ENCODE data around the gene IL7R. TPM values are rescaled to one million over a fixed set of nuclear protein-coding genes. Genes with fewer than 3 reads are reported as not detected.

IL7R gene
- total and polyA plus RNA-seq, 2 of the 4 experiments (the other 2 are of a cell fraction): 40.7 to 71.7 TPM

DNA sequence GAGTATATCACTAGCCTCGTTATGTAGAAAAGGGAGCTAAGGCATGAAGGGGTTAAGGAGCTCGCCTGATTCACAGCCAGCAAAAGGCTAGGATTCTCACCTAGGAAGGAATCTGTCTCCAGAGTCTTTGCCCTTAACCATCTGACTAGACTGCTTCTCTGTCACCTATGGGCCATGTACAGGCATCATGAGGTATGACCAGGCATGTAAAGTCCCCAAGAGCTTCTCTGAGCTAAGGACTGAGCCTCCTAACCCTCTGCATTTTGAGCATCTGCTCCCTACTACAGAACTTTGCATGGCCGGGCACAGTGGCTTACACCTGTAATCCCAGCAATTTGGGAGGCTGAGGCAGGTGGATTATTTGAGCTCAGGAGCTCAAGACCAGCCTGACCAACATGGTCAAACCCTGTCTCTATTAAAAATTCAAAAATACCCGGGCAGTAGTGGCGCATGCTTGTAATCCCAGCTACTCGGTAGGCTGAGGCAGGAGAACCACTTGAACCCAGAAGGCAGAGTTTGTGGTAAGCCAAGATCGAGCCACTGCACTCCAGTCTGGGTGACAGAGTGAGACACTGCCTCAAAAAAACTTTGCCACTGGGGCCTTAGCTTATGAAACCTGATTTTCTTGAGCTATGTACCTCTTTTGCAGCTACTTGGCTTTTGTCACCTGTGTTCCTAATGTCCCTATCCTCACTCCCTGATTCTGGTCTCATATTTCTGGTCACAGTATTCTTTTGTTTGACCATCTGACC, 33.2 kb upstream of the IL7R start:
- Histone ChIP-seq H4K8ac (ENCODE audit: low read depth in 2 of 2, low read length in 2 of 2) (no peak overlapping the region), H3K9me3 (ENCODE audit: control insufficient read depth, insufficient read depth, low read length) (no peaks in the 10 kb centered on the region), H2AK9ac (replicated peaks; ENCODE audit: low read depth, low read length, poor library complexity) (no peak overlapping the region), H3K27me3 (ENCODE audit: control insufficient read depth, insufficient read depth, low read length) (peaks cover 5% of the 10 kb centered on the region), H4K91ac (ENCODE audit: insufficient read depth, low read depth, low read length) (no peak overlapping the region), H3K36me3 (ENCODE audit: control insufficient read depth, insufficient read depth, low read length) (no peaks in the 10 kb centered on the region), H2AK5ac (ENCODE audit: low read depth, low read length) (no peak overlapping the region), H3K4me3 (ENCODE audit: insufficient read depth, low read depth, low read length) (no peak overlapping the region), H2BK20ac (ENCODE audit: low read depth, low read length) (no peak overlapping the region), H2AFZ (replicated peaks; ENCODE audit: low read length, poor library complexity) (no peak overlapping the region), H3K18ac (ENCODE audit: low read depth, low read length) (no peak overlapping the region), H3K27ac (ENCODE audit: insufficient read depth, low read length) (no peak overlapping the region), H3K4me1 (ENCODE audit: control insufficient read depth, insufficient read depth, low read length) (no peaks in the 10 kb centered on the region), H2BK15ac (ENCODE audit: low read depth, low read length) (no peak overlapping the region), H3K79me1 (ENCODE audit: low read depth in 1 of 2, low read length in 2 of 2) (no peaks in the 10 kb centered on the region), H3K9me1 (ENCODE audit: insufficient read depth, low read length) (no peaks in the 10 kb centered on the region), H3K23ac (ENCODE audit: low read depth, low read length) (no peak overlapping the region), H4K20me1 (ENCODE audit: insufficient read depth, low read length) (no peaks in the 10 kb centered on the region), H2BK120ac (ENCODE audit: low read depth, low read length) (no peak overlapping the region), H3K56ac (ENCODE audit: extremely low read depth, insufficient read depth, low read length) (no peak overlapping the region), H3K14ac (replicated peaks; ENCODE audit: low read depth, low read length) (no peak overlapping the region), H4K5ac (ENCODE audit: low read depth, low read length) (no peak overlapping the region), H3K4ac (ENCODE audit: low read depth, low read length) (no peak overlapping the region), H3K9ac (ENCODE audit: low read depth, low read length) (no peak overlapping the region), H3K4me2 (ENCODE audit: low read depth, low read length) (no peak overlapping the region), H2BK5ac (ENCODE audit: low read depth, low read length, poor library complexity, severe bottlenecking) (no peak overlapping the region)
- in situ Hi-C loops (cut with MboI; ENCODE audit: low sequenced_read_pairs): no loop called here
- ChIA-PET CTCF (interaction anchor here (1.0 kb wide), 1 partner anchor 19 kb away, joined by 3 read pairs; no protein-coding TSS in a partner anchor), POLR2A (ENCODE audit: unreplicated experiment) (no interaction called here)
- intact Hi-C loops (cut with micrococcal nuclease): no loop called here
- no TSS peak for BruUV-seq (replicated peaks)
- no peak for DNase-seq
- dilution Hi-C loops (cut with HindIII; ENCODE audit: low sequenced_read_pairs, unreplicated experiment): no loop called here
- TF ChIP-seq FOS (IDR thresholded peaks at IDR 0.05; ENCODE audit: low read depth, low read length) (no peak), MAFK (IDR thresholded peaks at IDR 0.05; ENCODE audit: low read depth, low read length) (no peak), MAZ (IDR thresholded peaks at IDR 0.05; ENCODE audit: borderline replicate concordance, low read depth, low read length) (no peak), SMC3 (IDR thresholded peaks at IDR 0.05; ENCODE audit: low read depth, low read length) (no peak), RCOR1 (IDR thresholded peaks at IDR 0.05; ENCODE audit: insufficient replicate concordance, low read length) (no peak), RFX5 (IDR thresholded peaks at IDR 0.05; ENCODE audit: low read depth, low read length) (no peak), MXI1 (IDR thresholded peaks at IDR 0.05; ENCODE audit: borderline replicate concordance, low read depth, low read length) (no peak), BHLHE40 (IDR thresholded peaks at IDR 0.05; ENCODE audit: low read depth, low read length) (no peak), CHD1 (IDR thresholded peaks at IDR 0.05; ENCODE audit: low read depth, low read length) (no peak), POLR2A (IDR thresholded peaks at IDR 0.05; ENCODE audit: low read depth, low read length) (no peak), NFE2L2 (IDR thresholded peaks at IDR 0.05; ENCODE audit: low read depth, low read length) (no peak)
- TF ChIP-seq, protein P1, sequence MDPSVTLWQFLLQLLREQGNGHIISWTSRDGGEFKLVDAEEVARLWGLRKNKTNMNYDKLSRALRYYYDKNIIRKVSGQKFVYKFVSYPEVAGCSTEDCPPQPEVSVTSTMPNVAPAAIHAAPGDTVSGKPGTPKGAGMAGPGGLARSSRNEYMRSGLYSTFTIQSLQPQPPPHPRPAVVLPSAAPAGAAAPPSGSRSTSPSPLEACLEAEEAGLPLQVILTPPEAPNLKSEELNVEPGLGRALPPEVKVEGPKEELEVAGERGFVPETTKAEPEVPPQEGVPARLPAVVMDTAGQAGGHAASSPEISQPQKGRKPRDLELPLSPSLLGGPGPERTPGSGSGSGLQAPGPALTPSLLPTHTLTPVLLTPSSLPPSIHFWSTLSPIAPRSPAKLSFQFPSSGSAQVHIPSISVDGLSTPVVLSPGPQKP (IDR thresholded peaks at IDR 0.05; ENCODE audit: borderline replicate concordance, low read depth, low read length): no peak
- TF ChIP-seq, protein P2, sequence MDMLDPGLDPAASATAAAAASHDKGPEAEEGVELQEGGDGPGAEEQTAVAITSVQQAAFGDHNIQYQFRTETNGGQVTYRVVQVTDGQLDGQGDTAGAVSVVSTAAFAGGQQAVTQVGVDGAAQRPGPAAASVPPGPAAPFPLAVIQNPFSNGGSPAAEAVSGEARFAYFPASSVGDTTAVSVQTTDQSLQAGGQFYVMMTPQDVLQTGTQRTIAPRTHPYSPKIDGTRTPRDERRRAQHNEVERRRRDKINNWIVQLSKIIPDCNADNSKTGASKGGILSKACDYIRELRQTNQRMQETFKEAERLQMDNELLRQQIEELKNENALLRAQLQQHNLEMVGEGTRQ (IDR thresholded peaks at IDR 0.05; ENCODE audit: low read depth, low read length): no peak
- TF ChIP-seq, protein P3, sequence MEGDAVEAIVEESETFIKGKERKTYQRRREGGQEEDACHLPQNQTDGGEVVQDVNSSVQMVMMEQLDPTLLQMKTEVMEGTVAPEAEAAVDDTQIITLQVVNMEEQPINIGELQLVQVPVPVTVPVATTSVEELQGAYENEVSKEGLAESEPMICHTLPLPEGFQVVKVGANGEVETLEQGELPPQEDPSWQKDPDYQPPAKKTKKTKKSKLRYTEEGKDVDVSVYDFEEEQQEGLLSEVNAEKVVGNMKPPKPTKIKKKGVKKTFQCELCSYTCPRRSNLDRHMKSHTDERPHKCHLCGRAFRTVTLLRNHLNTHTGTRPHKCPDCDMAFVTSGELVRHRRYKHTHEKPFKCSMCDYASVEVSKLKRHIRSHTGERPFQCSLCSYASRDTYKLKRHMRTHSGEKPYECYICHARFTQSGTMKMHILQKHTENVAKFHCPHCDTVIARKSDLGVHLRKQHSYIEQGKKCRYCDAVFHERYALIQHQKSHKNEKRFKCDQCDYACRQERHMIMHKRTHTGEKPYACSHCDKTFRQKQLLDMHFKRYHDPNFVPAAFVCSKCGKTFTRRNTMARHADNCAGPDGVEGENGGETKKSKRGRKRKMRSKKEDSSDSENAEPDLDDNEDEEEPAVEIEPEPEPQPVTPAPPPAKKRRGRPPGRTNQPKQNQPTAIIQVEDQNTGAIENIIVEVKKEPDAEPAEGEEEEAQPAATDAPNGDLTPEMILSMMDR (conservative IDR thresholded peaks at IDR 0.05; ENCODE audit: low read depth, low read length): no peak
- WGBS, 2 experiments (ENCODE audit: extremely low coverage in 2 of 2, insufficient read length in 1 of 2): 57% methylated on average over 1 of the region's 7 CpGs; no CpG with 5 or more reads in 1 of the 2 experiments
- ATAC-seq (ENCODE audit: low read depth): no peak
